Muscle of back (tissue), 11 donors: ENCODE measurements around the gene RAPGEF1. TPM values are rescaled to one million over a fixed set of nuclear protein-coding genes. Genes with fewer than 3 reads are reported as not detected.
A peak's percentile ranks its signal among the peaks of the same experiment; 100 is the strongest.

Experiments
- DNase-seq, 3 donors: peaks; one replicate each; pipeline versions ENCODE4 v3.0.0 to v3.0.0-alpha.2; 2013
- polyA plus RNA-seq, 10 donors: library from polyadenylated mRNA; unstranded; fragments of 120-200 nt; gene quantifications; one replicate each; pipeline ENCODE4 v1.2.1, GENCODE V29; 2013; ENCODE audit not compliant: insufficient read length in 10 of 10

The RAPGEF1 gene
- polyA plus RNA-seq, 10 donors: 72.1 to 97.6 (median 81.1) TPM

GRCh38 chr9:131627648-131628458 lies 112.0 kb downstream of the RAPGEF1 start:
- DNase-seq: peak in 2 of 3 donors; percentile 67 to 68

DNA sequence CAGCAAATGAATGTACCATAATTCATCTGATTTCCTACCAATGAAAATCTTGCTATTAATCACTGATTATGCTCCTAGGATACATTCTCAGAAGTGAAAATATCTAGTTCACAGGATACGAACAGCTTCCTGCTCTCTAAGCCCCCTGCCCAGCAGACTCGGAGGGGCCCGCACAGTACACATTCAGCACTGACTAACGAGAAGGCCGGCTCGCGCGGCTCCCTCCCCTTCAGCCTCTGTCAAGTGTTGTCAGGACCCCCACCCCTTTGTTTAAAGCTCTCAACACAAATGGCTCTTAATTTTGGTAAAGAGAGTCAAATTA lies 112.6 kb downstream of the RAPGEF1 start:
- no peak for DNase-seq

DNA sequence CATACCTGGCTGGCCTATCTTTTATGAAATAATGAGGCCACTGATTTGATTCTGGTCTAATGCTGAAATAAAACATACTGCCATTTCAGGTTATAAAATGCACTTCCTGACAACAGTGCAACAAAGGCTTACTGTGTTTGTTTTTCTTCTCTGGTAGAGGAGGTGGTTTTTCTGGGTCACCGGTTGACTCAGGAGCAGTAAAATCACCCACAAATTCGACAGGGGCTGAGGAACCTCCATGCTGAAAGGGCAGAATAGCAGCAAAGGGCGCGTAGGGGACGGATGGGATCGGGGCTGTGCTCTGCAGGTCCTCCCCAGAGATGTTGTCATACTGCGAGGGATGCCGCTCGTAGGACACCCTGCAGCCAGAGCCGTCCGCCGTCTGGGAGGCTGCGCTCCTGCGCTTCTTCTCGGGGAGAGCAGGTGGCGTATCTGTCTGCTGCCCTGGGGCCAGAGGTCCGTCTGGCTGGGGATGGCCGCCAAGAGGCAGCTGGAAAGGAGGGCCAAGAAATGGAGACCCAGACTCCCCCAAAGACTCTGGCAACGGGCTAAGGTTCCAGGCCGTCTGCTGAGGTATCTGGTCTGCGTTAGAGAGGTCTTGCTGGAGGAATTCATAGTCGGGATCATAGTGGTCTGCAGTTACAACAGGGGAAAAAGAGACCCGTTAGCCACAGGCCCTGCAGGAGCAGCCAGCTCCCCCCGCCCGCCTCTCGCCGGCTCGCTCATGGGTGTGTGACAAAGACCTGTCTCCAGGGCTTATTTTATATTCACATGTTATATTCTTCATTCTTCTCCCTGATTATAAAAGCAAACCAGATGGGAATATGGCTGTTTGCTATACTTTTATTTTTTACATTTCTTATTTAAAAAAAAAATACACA lies 113.8 kb downstream of the RAPGEF1 start:
- DNase-seq: no peak

GRCh38 chr9:131625508-131625787 lies 114.4 kb downstream of the RAPGEF1 start:
- DNase-seq: peak in 1 of 3 donors; percentile 79

- peak; percentile 45 to 88 (median 73) for DNase-seq
Observed at GRCh38 chr9:131624636-131625507, 115.0 kb downstream of the RAPGEF1 start.

GRCh38 chr9:131623655-131624330 lies 116.1 kb downstream of the RAPGEF1 start:
- no peak for DNase-seq

- DNase-seq: no peak
Observed at GRCh38 chr9:131622523-131622922, 117.4 kb downstream of the RAPGEF1 start.

- no peak for DNase-seq
Observed at GRCh38 chr9:131621551-131622358, 118.1 kb downstream of the RAPGEF1 start.

DNA sequence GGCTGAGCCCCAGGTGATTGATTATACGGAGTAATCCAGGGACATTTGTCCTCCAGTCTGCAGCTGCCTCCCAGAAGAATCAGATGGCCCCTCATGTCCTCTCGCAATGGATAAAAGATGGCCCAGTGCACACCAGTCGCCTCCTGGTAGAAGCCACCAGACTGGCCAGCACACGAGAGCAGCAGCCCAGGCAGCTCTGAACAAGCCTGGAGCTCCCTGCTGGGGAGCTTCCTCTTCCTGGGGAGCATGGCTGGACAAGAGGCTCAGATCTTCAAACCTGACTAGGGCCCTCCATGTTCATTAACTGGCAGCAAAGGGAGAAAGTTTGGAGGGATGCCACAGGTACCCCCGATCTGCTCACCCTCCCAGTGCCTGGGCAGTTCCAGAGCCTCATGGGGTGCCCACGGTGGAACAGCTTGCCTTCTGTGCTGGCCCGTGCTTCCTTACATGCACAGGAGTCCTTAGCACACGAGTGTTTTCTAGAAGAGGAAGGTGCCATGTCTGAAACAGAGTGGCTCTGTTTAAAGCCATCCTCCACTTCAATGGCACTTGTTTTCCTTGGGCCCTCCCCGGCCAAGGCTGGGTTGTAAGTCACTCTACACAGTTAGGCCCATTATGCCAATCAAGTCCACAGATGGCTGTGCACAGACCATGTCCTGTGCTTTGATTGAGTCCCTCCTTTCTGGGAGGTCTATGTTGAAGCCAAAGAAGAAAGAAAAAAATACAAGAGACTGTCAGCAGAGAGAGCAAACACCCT lies 118.9 kb downstream of the RAPGEF1 start:
- no peak for DNase-seq

DNA sequence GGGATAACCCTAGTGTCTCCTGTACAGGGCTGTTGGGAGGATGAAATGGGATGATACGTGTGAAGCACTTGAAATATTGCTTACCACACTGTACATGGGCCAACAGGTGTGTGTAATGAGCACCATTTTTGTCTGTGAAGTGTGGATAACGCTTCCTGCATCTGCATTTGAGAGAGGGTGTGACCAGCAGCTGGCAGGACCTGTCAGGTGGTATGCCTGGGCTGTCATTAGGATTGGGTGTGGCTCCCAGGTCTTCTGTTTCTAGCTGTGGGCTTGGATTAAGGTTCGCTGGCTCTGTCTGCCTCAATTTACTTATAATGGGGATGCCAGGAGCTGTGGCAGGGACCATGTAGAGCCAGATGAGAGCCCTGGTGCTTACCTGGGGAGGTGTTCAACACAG lies 120.2 kb downstream of the RAPGEF1 start:
- DNase-seq: no peak

GRCh38 chr9:131618785-131619184 lies 121.1 kb downstream of the RAPGEF1 start:
- DNase-seq: no peak

DNA sequence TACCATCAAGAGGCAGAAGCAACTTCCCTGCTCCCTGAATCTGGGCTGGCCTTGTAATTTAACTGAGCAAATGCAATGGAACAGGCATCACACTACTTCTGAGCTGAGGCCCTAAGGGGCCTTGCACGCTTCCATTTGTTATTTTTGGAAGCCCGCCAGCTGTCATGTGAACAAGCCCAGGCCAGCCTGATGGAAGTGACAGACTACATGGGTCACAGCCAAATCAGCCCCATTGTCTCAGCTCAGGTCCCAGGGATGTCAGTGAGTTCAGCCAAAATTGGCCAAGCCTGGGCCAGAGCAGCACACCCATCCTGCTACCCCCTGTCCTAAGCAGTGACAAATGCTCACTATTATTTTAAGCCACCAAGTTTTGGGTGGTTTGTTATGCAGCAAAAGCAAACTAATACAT lies 121.8 kb downstream of the RAPGEF1 start:
- peak in 2 of 3 donors; percentile 47 to 68 for DNase-seq

DNA sequence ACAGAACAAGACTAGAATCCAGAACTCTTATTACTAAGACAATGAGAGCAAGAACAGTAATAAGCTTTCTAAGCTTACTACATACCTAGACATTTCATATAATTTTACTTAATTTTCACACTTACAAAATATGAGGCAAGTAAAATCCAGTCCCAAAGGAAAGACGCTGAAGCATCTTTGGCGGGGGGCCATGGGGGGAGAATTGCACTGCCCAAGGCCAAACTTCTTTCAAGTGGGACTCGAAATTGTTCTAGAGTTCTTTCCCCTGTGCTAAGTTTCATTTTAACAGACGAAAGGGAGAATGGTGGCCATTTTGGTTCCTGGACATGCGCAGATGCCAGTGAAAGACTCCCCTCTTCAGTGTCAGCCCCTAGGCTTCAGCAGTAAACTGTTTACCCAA lies 122.3 kb downstream of the RAPGEF1 start:
- DNase-seq: no peak

- DNase-seq: no peak
Observed at GRCh38 chr9:131616983-131617604, 122.8 kb downstream of the RAPGEF1 start.

- no peak for DNase-seq
Observed at GRCh38 chr9:131614340-131614915, 125.4 kb downstream of the RAPGEF1 start.

DNA sequence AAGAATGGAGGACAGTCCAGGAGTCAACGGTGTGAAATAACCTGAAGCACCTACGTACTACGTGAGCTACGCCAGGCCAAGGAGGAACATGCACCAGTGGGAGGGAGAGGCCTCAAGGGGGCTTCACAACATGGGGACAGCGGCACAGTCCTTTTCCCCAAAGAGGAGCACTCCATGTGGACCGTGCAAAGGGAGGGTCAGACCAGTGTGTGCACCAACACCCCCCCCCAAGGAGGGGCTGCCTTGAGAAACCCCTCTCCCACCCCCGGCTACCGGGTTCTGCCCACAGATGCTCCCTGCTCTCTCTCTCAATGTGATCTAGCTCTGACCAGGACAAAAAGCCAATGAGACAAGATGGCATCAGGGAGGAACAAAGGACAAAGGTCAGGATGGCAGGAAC lies 126.0 kb downstream of the RAPGEF1 start:
- DNase-seq: no peak

DNA sequence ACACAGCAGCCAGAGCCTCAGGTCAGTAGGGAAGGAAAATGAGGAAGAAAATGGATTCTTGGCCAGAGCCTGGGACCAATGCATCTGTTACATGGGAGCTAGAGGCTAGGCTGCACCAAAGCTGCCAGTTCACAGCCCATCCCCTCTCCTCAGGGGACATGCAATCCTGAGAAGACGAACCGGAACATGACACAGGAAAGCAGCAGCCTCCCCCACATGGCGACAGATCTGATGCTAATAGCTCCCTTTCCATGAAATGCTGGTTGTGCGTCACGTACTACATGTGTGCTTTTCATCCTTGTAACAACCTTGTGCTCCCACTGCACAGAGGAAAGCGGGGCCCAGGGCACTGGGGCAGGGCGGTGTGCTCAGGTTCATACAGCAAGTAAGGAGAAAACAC lies 127.0 kb downstream of the RAPGEF1 start:
- no peak for DNase-seq

GRCh38 chr9:131611586-131612315 lies 128.1 kb downstream of the RAPGEF1 start:
- DNase-seq: no peak
